Loucy (cell line): ENCODE data around the gene CDKN1C.

Experiments used
- H2AFZ ChIP-seq: fragments of 200-600 bp; sonication (generic); 2 replicates; pipeline ENCODE4 v1.6.0; 2016; ENCODE audit warnings: antibody characterized with exemption, mild to moderate bottlenecking, low read length, moderate library complexity
- H3F3A ChIP-seq: fragments of 200-600 bp; 2 replicates; pipeline ENCODE4 v1.6.0; 2016; ENCODE audit warnings: antibody characterized with exemption, low read depth, mild to moderate bottlenecking
- H3K27me3 ChIP-seq: fragments of 200-600 bp; sonication (generic); 2 replicates; pipeline ENCODE4 v1.6.1; 2014; ENCODE audit warnings: low read length, mild to moderate bottlenecking; ENCODE audit not compliant: insufficient read depth, poor library complexity, severe bottlenecking
- H3K36me3 ChIP-seq: fragments of 200-600 bp; sonication (generic); 2 replicates; pipeline ENCODE4 v1.6.1; 2016; ENCODE audit warnings: low read length; ENCODE audit not compliant: insufficient read depth
- H3K4me1 ChIP-seq: fragments of 200-600 bp; sonication (generic); 2 replicates; pipeline ENCODE4 v1.5.1; 2014; ENCODE audit warnings: low read length, mild to moderate bottlenecking; ENCODE audit not compliant: insufficient read depth, poor library complexity, severe bottlenecking
- H3K4me2 ChIP-seq: fragments of 200-600 bp; sonication (generic); 2 replicates; pipeline ENCODE4 v1.6.0; 2014; ENCODE audit warnings: antibody characterized with exemption, low read length, low read depth, mild to moderate bottlenecking; ENCODE audit not compliant: poor library complexity, severe bottlenecking
- H3K4me3 ChIP-seq: fragments of 200-600 bp; sonication (generic); 2 replicates; pipeline ENCODE4 v1.5.1; 2014; ENCODE audit warnings: low read length, mild to moderate bottlenecking, mixed read lengths; ENCODE audit not compliant: poor library complexity, severe bottlenecking
- H3K79me2 ChIP-seq: fragments of 200-600 bp; sonication (generic); 2 replicates; pipeline ENCODE4 v1.6.1; 2014; ENCODE audit warnings: low read length; ENCODE audit not compliant: insufficient read depth
- H3K9ac ChIP-seq: fragments of 200-600 bp; sonication (generic); 2 replicates; pipeline ENCODE4 v1.6.0; 2014; ENCODE audit warnings: mild to moderate bottlenecking, low read depth, low read length, moderate library complexity; ENCODE audit not compliant: poor library complexity, severe bottlenecking
- H3K9me2 ChIP-seq: fragments of 200-600 bp; sonication (generic); replicated peaks from 2 replicates; pipeline ENCODE4 v1.6.1; 2016; ENCODE audit warnings: low read depth, low read length, mixed read lengths
- H3K9me3 ChIP-seq: fragments of 200-600 bp; sonication (generic); 2 replicates; pipeline ENCODE4 v1.6.1; 2014; ENCODE audit warnings: mild to moderate bottlenecking, antibody characterized with exemption, low read length, low read depth; ENCODE audit not compliant: insufficient read depth
- H4K20me1 ChIP-seq: fragments of 200-600 bp; sonication (generic); 2 replicates; pipeline ENCODE4 v1.6.0; 2014; ENCODE audit warnings: antibody characterized with exemption, low read length, mild to moderate bottlenecking; ENCODE audit not compliant: insufficient read depth, poor library complexity, severe bottlenecking
- EZH2phosphoT487 ChIP-seq: fragments of 200-600 bp; IDR thresholded peaks from 2 replicates; pipeline ENCODE4 v1.6.1; 2018; ENCODE audit warnings: antibody characterized with exemption, mild to moderate bottlenecking, moderate library complexity, borderline replicate concordance
- TF ChIP-seq, protein P1 (sequence below): fragments of 200-600 bp; sonication (generic); conservative IDR thresholded peaks from 2 replicates; pipeline ENCODE4 v1.5.1; 2014; ENCODE audit warnings: mild to moderate bottlenecking, antibody characterized with exemption, low read length

Gene CDKN1C

DNA sequence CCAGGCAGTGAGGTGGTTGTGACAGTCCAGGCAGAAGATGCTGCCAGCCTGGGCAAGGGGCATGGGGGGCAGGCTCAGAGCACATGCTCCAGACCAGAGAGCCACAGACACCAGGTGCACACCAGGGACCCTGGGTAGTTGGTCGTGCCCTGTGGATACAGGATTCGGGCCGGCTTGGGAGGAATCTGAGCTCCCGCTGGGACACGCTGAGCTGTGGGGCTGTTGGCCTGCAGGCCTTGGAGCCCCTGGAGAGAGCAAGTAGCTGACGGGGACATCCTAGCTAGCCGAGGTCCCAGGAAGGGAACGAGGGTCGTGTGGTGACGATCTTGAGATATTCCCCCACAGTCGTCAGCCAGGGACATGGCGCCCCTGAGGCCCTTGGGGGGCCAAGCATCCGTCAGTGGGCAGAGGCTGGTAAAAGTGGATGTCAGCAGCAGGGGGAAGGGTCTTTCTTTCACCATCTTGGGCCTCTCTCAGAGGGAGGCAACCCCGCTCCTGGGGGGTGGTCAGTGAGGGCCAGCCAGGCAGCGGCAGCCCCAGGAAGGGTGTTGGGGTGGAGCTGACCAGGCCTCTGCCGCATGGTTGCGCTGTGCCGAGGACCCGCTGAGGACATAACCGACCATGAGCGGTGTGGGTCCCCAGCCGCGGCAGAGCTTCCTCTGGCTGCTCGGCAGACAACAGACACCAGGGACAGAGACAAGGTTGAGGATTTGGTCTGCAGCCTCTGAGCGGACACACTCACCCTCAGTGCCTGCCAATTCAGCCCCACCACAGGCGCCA is 44.0 kb downstream of the CDKN1C start:
- H3K9me2 ChIP-seq, result no peaks in the 10 kb centered on the region

DNA sequence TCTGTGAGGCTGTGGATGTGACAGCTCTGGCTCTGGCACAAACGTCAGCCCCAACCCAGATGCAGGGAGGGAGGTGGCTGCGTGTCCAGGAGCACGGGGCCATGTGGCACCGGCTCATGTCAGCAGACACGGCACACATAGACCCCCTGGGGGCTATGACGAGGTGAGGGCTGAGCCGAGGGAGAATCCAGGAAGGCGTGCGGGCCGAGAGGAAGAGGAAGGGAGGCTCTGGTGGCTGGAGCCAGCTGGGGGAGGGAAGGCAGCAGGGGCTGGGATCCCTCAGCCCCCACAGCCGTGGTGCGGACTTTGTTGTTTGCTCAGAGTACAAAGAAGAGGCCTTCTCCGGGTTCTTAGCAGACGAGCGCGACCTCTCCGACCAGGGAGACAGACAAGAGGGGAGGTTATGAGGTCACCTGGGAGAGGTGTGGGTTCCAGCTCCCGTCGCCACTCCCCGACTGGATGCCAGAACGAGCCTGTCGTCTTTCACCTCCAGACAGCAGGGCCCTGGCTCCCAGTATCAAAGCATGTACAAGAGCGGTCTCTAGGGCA is 46.1 kb downstream of the CDKN1C start:
- Histone ChIP-seq H3K9me3 (no peaks in the 10 kb centered on the region), H3K27me3 (no peaks in the 10 kb centered on the region), H3K9me2 (no peaks in the 10 kb centered on the region), H3K4me2 (no peak overlapping the region), H2AFZ (no peak overlapping the region), H3K4me1 (peaks cover 17% of the 10 kb centered on the region), H3K9ac (no peak overlapping the region), H3K36me3 (no peaks in the 10 kb centered on the region), H3K79me2 (no peaks in the 10 kb centered on the region), H3K4me3 (no peak overlapping the region), H3F3A (no peaks in the 10 kb centered on the region), H4K20me1 (no peaks in the 10 kb centered on the region)
- TF ChIP-seq, protein P1, sequence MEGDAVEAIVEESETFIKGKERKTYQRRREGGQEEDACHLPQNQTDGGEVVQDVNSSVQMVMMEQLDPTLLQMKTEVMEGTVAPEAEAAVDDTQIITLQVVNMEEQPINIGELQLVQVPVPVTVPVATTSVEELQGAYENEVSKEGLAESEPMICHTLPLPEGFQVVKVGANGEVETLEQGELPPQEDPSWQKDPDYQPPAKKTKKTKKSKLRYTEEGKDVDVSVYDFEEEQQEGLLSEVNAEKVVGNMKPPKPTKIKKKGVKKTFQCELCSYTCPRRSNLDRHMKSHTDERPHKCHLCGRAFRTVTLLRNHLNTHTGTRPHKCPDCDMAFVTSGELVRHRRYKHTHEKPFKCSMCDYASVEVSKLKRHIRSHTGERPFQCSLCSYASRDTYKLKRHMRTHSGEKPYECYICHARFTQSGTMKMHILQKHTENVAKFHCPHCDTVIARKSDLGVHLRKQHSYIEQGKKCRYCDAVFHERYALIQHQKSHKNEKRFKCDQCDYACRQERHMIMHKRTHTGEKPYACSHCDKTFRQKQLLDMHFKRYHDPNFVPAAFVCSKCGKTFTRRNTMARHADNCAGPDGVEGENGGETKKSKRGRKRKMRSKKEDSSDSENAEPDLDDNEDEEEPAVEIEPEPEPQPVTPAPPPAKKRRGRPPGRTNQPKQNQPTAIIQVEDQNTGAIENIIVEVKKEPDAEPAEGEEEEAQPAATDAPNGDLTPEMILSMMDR, result no peak
- no peak for TF ChIP-seq EZH2phosphoT487

More for the DNA sequence above, 44.0 kb downstream of the CDKN1C start:
- H2AFZ ChIP-seq, result no peak overlapping the region
- no peaks in the 10 kb centered on the region for H4K20me1 ChIP-seq
- H3K4me2 ChIP-seq, result no peak overlapping the region
- H3K9ac ChIP-seq, result no peak overlapping the region
- H3K36me3 ChIP-seq, result no peaks in the 10 kb centered on the region
- H3K79me2 ChIP-seq, result no peaks in the 10 kb centered on the region
- H3K27me3 ChIP-seq, result no peaks in the 10 kb centered on the region
- no peaks in the 10 kb centered on the region for H3K9me3 ChIP-seq
- H3K4me1 ChIP-seq, result peaks cover 36% of the 10 kb centered on the region
- H3F3A ChIP-seq, result no peaks in the 10 kb centered on the region
- H3K4me3 ChIP-seq, result no peak overlapping the region
- TF ChIP-seq, protein P1, result no peak
- no peak for TF ChIP-seq EZH2phosphoT487

DNA sequence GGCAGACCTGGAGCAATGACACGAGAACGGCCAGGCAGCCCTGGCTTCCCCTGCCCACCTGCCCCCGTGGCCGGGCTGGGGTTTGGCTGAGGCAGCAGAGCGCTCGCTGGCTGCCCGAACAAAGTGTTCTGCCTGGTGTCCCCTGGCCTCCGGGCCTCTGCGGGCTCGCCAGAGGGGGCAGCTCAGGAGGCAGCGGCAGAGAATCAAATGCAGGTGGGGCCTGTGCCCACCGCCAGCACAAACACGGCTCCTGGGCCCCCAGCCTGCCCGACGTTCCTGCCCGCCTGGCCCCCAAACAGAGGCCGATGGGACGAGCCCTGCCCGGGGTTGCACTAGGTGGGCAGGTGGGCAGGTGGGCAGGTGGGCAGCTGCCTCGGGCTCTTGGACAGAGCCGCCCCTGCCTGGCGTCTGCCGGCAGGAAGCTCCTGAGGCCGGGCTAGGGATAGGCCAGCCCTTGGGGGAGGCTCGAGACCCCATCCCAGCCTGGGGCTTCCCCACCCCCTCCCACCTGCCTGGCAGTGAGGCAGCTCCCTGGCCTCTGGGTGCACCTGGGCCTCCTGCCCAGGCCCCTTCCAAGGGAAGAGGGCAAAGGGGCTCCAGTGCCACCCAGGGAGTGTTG is 46.8 kb downstream of the CDKN1C start:
- no peaks in the 10 kb centered on the region for H3K9me2 ChIP-seq
- no peak overlapping the region for H3K4me2 ChIP-seq
- H3K79me2 ChIP-seq, result no peaks in the 10 kb centered on the region
- H3K4me3 ChIP-seq, result no peak overlapping the region
- peaks cover 10% of the 10 kb centered on the region for H3K4me1 ChIP-seq
- H2AFZ ChIP-seq, result no peak overlapping the region
- no peaks in the 10 kb centered on the region for H3K36me3 ChIP-seq
- no peaks in the 10 kb centered on the region for H4K20me1 ChIP-seq
- no peaks in the 10 kb centered on the region for H3K27me3 ChIP-seq
- no peaks in the 10 kb centered on the region for H3K9me3 ChIP-seq
- H3K9ac ChIP-seq, result no peak overlapping the region
- no peaks in the 10 kb centered on the region for H3F3A ChIP-seq
- TF ChIP-seq, protein P1, result no peak
- TF ChIP-seq EZH2phosphoT487, result no peak
